Measurements from ENCODE around the gene EYA2.

Gene EYA2

GRCh38 chr20:46948081-46948480 is 53.4 kb downstream of the EYA2 start:
- H3K4me3 ChIP-seq (ENCODE audit: low read length, poor library complexity, severe bottlenecking) = no peak overlapping the region
- TF ChIP-seq CTCF (conservative IDR thresholded peaks at IDR 0.05; ENCODE audit: low read length) (no peak), EZH2phosphoT487 (IDR thresholded peaks at IDR 0.05; ENCODE audit: borderline replicate concordance) (no peak)

GRCh38 chr20:46951405-46951804 is 56.8 kb downstream of the EYA2 start:
- Histone ChIP-seq H3K79me2 (ENCODE audit: insufficient read depth, low read length) (no peaks in the 10 kb centered on the region), H2AFZ (ENCODE audit: low read length) (no peak overlapping the region), H4K20me1 (ENCODE audit: insufficient read depth, low read length, poor library complexity, severe bottlenecking) (no peaks in the 10 kb centered on the region), H3F3A (ENCODE audit: low read depth) (no peaks in the 10 kb centered on the region), H3K9ac (ENCODE audit: low read depth, low read length, poor library complexity, severe bottlenecking) (no peak overlapping the region), H3K4me2 (ENCODE audit: low read depth, low read length, poor library complexity, severe bottlenecking) (no peak overlapping the region), H3K9me2 (replicated peaks; ENCODE audit: low read depth, low read length) (no peaks in the 10 kb centered on the region), H3K36me3 (ENCODE audit: insufficient read depth, low read length) (no peaks in the 10 kb centered on the region), H3K9me3 (ENCODE audit: insufficient read depth, low read depth, low read length) (no peaks in the 10 kb centered on the region; the same call in 1 of the 2 replicates), H3K4me1 (ENCODE audit: insufficient read depth, low read length, poor library complexity, severe bottlenecking) (no peaks in the 10 kb centered on the region), H3K4me3 (ENCODE audit: low read length, poor library complexity, severe bottlenecking) (no peak overlapping the region), H3K27me3 (ENCODE audit: insufficient read depth, low read length, poor library complexity, severe bottlenecking) (no peaks in the 10 kb centered on the region)
- TF ChIP-seq EZH2phosphoT487 (IDR thresholded peaks at IDR 0.05; ENCODE audit: borderline replicate concordance) = no peak
- TF ChIP-seq CTCF (conservative IDR thresholded peaks at IDR 0.05; ENCODE audit: low read length) = no peak

More at GRCh38 chr20:46948081-46948480, 53.4 kb downstream of the EYA2 start:
- Histone ChIP-seq H3K79me2 (ENCODE audit: insufficient read depth, low read length) (no peaks in the 10 kb centered on the region), H3K9me2 (replicated peaks; ENCODE audit: low read depth, low read length) (no peaks in the 10 kb centered on the region), H3K4me1 (ENCODE audit: insufficient read depth, low read length, poor library complexity, severe bottlenecking) (no peaks in the 10 kb centered on the region), H3K9me3 (ENCODE audit: insufficient read depth, low read depth, low read length) (no peaks in the 10 kb centered on the region), H3K36me3 (ENCODE audit: insufficient read depth, low read length) (no peaks in the 10 kb centered on the region), H3K9ac (ENCODE audit: low read depth, low read length, poor library complexity, severe bottlenecking) (no peak overlapping the region), H3K27me3 (ENCODE audit: insufficient read depth, low read length, poor library complexity, severe bottlenecking) (no peaks in the 10 kb centered on the region), H3K4me2 (ENCODE audit: low read depth, low read length, poor library complexity, severe bottlenecking) (no peak overlapping the region), H3F3A (ENCODE audit: low read depth) (no peaks in the 10 kb centered on the region), H4K20me1 (ENCODE audit: insufficient read depth, low read length, poor library complexity, severe bottlenecking) (no peaks in the 10 kb centered on the region), H2AFZ (ENCODE audit: low read length) (no peak overlapping the region)

- no peaks in the 10 kb centered on the region; the same call in 1 of the 2 replicates for H3K9me3 ChIP-seq (ENCODE audit: insufficient read depth, low read depth, low read length)
- no peak overlapping the region for H3K4me2 ChIP-seq (ENCODE audit: low read depth, low read length, poor library complexity, severe bottlenecking)
- H3K4me1 ChIP-seq (ENCODE audit: insufficient read depth, low read length, poor library complexity, severe bottlenecking) = no peaks in the 10 kb centered on the region
- H3K36me3 ChIP-seq (ENCODE audit: insufficient read depth, low read length) = no peaks in the 10 kb centered on the region
- TF ChIP-seq CTCF (conservative IDR thresholded peaks at IDR 0.05; ENCODE audit: low read length) (no peak), EZH2phosphoT487 (IDR thresholded peaks at IDR 0.05; ENCODE audit: borderline replicate concordance) (no peak)
- H3K9me2 ChIP-seq (replicated peaks; ENCODE audit: low read depth, low read length) = no peaks in the 10 kb centered on the region
- no peak overlapping the region for H2AFZ ChIP-seq (ENCODE audit: low read length)
- no peaks in the 10 kb centered on the region for H3K27me3 ChIP-seq (ENCODE audit: insufficient read depth, low read length, poor library complexity, severe bottlenecking)
- H3K79me2 ChIP-seq (ENCODE audit: insufficient read depth, low read length) = no peaks in the 10 kb centered on the region
- no peak overlapping the region for H3K4me3 ChIP-seq (ENCODE audit: low read length, poor library complexity, severe bottlenecking)
- no peaks in the 10 kb centered on the region for H3F3A ChIP-seq (ENCODE audit: low read depth)
- no peak overlapping the region for H3K9ac ChIP-seq (ENCODE audit: low read depth, low read length, poor library complexity, severe bottlenecking)
- no peaks in the 10 kb centered on the region for H4K20me1 ChIP-seq (ENCODE audit: insufficient read depth, low read length, poor library complexity, severe bottlenecking)
Measured at GRCh38 chr20:46951840-46952497, 57.3 kb downstream of the EYA2 start.

All from Loucy (cell line).